ENCODE measurements around the gene DCC. TPM values are rescaled to one million over a fixed set of nuclear protein-coding genes. Genes with fewer than 3 reads are reported as not detected.

DCC gene
- total RNA-seq, 1 experiment from 2014 or later = not detected

DNA sequence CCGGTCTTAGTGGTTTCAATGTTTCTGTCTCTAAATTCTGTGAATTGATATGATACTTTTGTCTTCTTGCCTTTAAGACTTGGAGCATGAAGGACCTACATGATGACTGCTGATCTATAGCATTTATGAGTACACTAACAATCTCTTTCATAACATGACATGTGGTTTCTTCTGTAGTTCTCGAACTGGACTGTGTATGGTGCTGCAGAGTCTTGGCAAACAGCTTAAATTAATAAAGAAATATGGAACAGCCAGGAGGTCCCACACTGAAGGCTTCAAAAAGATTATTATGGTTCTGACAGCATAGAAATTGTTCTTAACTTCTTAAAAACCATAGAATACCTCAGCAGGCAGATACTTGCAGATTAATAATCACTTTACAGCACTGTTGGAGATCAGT lies 145.0 kb downstream of the DCC start:
- POLR2A ChIA-PET = no interaction called here

DNA sequence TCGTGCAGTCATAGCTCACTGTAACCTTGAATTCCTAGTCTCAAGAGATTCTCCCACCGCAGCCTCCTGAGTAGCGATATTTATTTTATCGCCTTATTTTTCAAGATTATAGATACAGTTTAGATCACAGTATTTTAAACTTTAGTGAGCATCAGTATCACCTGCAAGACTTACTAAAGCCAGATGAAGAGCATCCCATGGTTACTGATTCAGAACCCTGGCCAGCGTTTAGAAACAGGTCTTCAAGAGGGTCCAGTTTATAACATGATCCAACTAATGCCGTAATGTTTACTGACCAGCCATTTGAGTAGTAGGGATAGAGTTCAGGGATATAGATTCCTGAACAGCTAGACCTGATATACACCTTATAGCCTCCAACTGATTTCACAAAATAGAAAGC lies 146.1 kb downstream of the DCC start:
- POLR2A ChIA-PET = no interaction called here
- Histone ChIP-seq H3K27me3 (ENCODE audit: insufficient read depth, low read length) (no peaks in the 10 kb centered on the region), H3K9me2 (ENCODE audit: insufficient read depth) (no peaks in the 10 kb centered on the region), H3K4me1 (ENCODE audit: control insufficient read depth in 1 of 2, insufficient read depth in 2 of 2, low read length in 2 of 2) (no peaks in the 10 kb centered on the region), H3K27ac (ENCODE audit: low read depth, low read length) (no peak overlapping the region), H3K36me3 (ENCODE audit: control insufficient read depth in 1 of 2, insufficient read depth in 2 of 2, low read length in 2 of 2) (no peaks in the 10 kb centered on the region), H4K20me1 (ENCODE audit: insufficient read depth) (no peaks in the 10 kb centered on the region), H3K9me3 (ENCODE audit: control insufficient read depth in 1 of 2, insufficient read depth in 1 of 2, low read depth in 1 of 2, low read length in 2 of 2) (peaks cover 11 to 22% of the 10 kb centered on the region in 2 experiments; a peak in 2 of 4 replicates), H3K79me2 (ENCODE audit: insufficient read depth, low read length) (no peaks in the 10 kb centered on the region), H3K4me2 (ENCODE audit: low read length) (no peak overlapping the region), H3K9ac (ENCODE audit: low read length) (no peak overlapping the region), H3K4me3 (replicated peaks in 1 of 2; ENCODE audit: low read depth in 1 of 2, low read length in 2 of 2) (no peak overlapping the region), H2AFZ (ENCODE audit: low read depth, low read length, poor library complexity, severe bottlenecking) (no peak overlapping the region)
- TF ChIP-seq, protein P1, sequence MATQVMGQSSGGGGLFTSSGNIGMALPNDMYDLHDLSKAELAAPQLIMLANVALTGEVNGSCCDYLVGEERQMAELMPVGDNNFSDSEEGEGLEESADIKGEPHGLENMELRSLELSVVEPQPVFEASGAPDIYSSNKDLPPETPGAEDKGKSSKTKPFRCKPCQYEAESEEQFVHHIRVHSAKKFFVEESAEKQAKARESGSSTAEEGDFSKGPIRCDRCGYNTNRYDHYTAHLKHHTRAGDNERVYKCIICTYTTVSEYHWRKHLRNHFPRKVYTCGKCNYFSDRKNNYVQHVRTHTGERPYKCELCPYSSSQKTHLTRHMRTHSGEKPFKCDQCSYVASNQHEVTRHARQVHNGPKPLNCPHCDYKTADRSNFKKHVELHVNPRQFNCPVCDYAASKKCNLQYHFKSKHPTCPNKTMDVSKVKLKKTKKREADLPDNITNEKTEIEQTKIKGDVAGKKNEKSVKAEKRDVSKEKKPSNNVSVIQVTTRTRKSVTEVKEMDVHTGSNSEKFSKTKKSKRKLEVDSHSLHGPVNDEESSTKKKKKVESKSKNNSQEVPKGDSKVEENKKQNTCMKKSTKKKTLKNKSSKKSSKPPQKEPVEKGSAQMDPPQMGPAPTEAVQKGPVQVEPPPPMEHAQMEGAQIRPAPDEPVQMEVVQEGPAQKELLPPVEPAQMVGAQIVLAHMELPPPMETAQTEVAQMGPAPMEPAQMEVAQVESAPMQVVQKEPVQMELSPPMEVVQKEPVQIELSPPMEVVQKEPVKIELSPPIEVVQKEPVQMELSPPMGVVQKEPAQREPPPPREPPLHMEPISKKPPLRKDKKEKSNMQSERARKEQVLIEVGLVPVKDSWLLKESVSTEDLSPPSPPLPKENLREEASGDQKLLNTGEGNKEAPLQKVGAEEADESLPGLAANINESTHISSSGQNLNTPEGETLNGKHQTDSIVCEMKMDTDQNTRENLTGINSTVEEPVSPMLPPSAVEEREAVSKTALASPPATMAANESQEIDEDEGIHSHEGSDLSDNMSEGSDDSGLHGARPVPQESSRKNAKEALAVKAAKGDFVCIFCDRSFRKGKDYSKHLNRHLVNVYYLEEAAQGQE (IDR thresholded peaks at IDR 0.05; ENCODE audit: low read depth) = no peak
- TF ChIP-seq SRF (IDR thresholded peaks at IDR 0.05; ENCODE audit: low read depth) (no peak), SP1 (IDR thresholded peaks at IDR 0.05; ENCODE audit: low read depth) (no peak), ZFX (IDR thresholded peaks at IDR 0.05) (no peak), ELF1 (IDR thresholded peaks at IDR 0.05; ENCODE audit: borderline replicate concordance, low read depth) (no peak), EZH2 (IDR thresholded peaks at IDR 0.05) (no peak), CBX3 (IDR thresholded peaks at IDR 0.05; ENCODE audit: low read depth) (no peak), POLR2AphosphoS5 (IDR thresholded peaks at IDR 0.05; ENCODE audit: low read depth, low read length) (no peak)
- TF ChIP-seq, protein P2, sequence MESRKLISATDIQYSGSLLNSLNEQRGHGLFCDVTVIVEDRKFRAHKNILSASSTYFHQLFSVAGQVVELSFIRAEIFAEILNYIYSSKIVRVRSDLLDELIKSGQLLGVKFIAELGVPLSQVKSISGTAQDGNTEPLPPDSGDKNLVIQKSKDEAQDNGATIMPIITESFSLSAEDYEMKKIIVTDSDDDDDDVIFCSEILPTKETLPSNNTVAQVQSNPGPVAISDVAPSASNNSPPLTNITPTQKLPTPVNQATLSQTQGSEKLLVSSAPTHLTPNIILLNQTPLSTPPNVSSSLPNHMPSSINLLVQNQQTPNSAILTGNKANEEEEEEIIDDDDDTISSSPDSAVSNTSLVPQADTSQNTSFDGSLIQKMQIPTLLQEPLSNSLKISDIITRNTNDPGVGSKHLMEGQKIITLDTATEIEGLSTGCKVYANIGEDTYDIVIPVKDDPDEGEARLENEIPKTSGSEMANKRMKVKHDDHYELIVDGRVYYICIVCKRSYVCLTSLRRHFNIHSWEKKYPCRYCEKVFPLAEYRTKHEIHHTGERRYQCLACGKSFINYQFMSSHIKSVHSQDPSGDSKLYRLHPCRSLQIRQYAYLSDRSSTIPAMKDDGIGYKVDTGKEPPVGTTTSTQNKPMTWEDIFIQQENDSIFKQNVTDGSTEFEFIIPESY (IDR thresholded peaks at IDR 0.05; ENCODE audit: extremely low read depth, insufficient replicate concordance, low read length) = no peak
- DNase-seq (ENCODE audit: low read depth, low spot score) (no peak), ATAC-seq (no peak)
- RAD21 ChIA-PET (ENCODE audit: low non-redundant PET in 1 of 2, low total read pairs in 2 of 2, uncharacterized antibody in 2 of 2, unreplicated experiment in 2 of 2) = no interaction called here
- no TSS peak for BruUV-seq (replicated peaks)
- intact Hi-C loops (cut with micrococcal nuclease) = no loop called here
- CTCF ChIA-PET = no interaction called here

More for the DNA sequence above, 145.0 kb downstream of the DCC start:
- Histone ChIP-seq H3K4me2 (ENCODE audit: low read length) (no peak overlapping the region), H3K9ac (ENCODE audit: low read length) (no peak overlapping the region), H3K36me3 (ENCODE audit: control insufficient read depth in 1 of 2, insufficient read depth in 2 of 2, low read length in 2 of 2) (no peaks in the 10 kb centered on the region), H3K4me3 (replicated peaks in 1 of 2; ENCODE audit: low read depth in 1 of 2, low read length in 2 of 2) (no peak overlapping the region), H3K9me2 (ENCODE audit: insufficient read depth) (no peaks in the 10 kb centered on the region), H2AFZ (ENCODE audit: low read depth, low read length, poor library complexity, severe bottlenecking) (no peak overlapping the region), H3K4me1 (ENCODE audit: control insufficient read depth in 1 of 2, insufficient read depth in 2 of 2, low read length in 2 of 2) (no peaks in the 10 kb centered on the region), H4K20me1 (ENCODE audit: insufficient read depth) (no peaks in the 10 kb centered on the region), H3K79me2 (ENCODE audit: insufficient read depth, low read length) (no peaks in the 10 kb centered on the region), H3K27ac (ENCODE audit: low read depth, low read length) (no peak overlapping the region), H3K27me3 (ENCODE audit: insufficient read depth, low read length) (no peaks in the 10 kb centered on the region), H3K9me3 (ENCODE audit: control insufficient read depth in 1 of 2, insufficient read depth in 1 of 2, low read depth in 1 of 2, low read length in 2 of 2) (peaks cover 11 to 23% of the 10 kb centered on the region in 2 experiments; a peak in 2 of 4 replicates)
- ChIA-PET RAD21 (ENCODE audit: low non-redundant PET in 1 of 2, low total read pairs in 2 of 2, uncharacterized antibody in 2 of 2, unreplicated experiment in 2 of 2) (no interaction called here), CTCF (no interaction called here)
- intact Hi-C loops (cut with micrococcal nuclease) = no loop called here
- ATAC-seq = no peak
- no TSS peak for BruUV-seq (replicated peaks)
- TF ChIP-seq RAD21 (IDR thresholded peaks at IDR 0.05; ENCODE audit: low read depth) = no peak
- no peak for TF ChIP-seq POLR2AphosphoS5 (IDR thresholded peaks at IDR 0.05; ENCODE audit: low read depth, low read length)
- DNase-seq (ENCODE audit: low read depth, low spot score) = no peak

All from HCT116 (cell line).